ENCODE results near the gene IL21R. TPM values are rescaled to one million over a fixed set of nuclear protein-coding genes. Genes with fewer than 3 reads are reported as not detected.
A peak's percentile ranks its signal among the peaks of the same experiment; 100 is the strongest.
"Not testable (repeated sequence)": the region's sequence is repeated elsewhere in the genome, so short reads cannot be mapped to it uniquely, and the experiment has no call there.

The IL21R gene
- total RNA-seq, 1 experiment from 2014 or later, result 0.15 TPM

- peak; percentile 82 for DNase-seq (ENCODE audit: low read depth)
These were observed 27.1 kb upstream of the IL21R start for GRCh38 chr16:27374804-27375425.

GRCh38 chr16:27377666-27378485, 24.1 kb upstream of the IL21R start:
- no peak for DNase-seq (ENCODE audit: low read depth)

GRCh38 chr16:27378871-27379481, 23.0 kb upstream of the IL21R start:
- DNase-seq (ENCODE audit: low read depth), result no peak

GRCh38 chr16:27379919-27380318, 22.1 kb upstream of the IL21R start:
- no peak for DNase-seq (ENCODE audit: low read depth)

- DNase-seq (ENCODE audit: low read depth), result no peak
These were observed 20.7 kb upstream of the IL21R start for GRCh38 chr16:27381236-27381635.

- no peak for DNase-seq (ENCODE audit: low read depth)
These were observed 19.8 kb upstream of the IL21R start for GRCh38 chr16:27381974-27382855.

- DNase-seq (ENCODE audit: low read depth), result no peak
These were observed 18.3 kb upstream of the IL21R start for GRCh38 chr16:27383556-27384243.

- DNase-seq (ENCODE audit: low read depth), result no peak
These were observed 17.5 kb upstream of the IL21R start for GRCh38 chr16:27384425-27384824.

GRCh38 chr16:27385398-27385797, 16.6 kb upstream of the IL21R start:
- no peak for DNase-seq (ENCODE audit: low read depth)

GRCh38 chr16:27386674-27387073, 15.3 kb upstream of the IL21R start:
- no peak for DNase-seq (ENCODE audit: low read depth)

GRCh38 chr16:27387724-27388123, 14.2 kb upstream of the IL21R start:
- no peak for DNase-seq (ENCODE audit: low read depth)

- no peak for DNase-seq (ENCODE audit: low read depth)
These were observed 12.6 kb upstream of the IL21R start for GRCh38 chr16:27389272-27389961.

GRCh38 chr16:27390151-27390550, 11.8 kb upstream of the IL21R start:
- no peak for DNase-seq (ENCODE audit: low read depth)

GRCh38 chr16:27392671-27393070, 9.3 kb upstream of the IL21R start:
- no peak for DNase-seq (ENCODE audit: low read depth)

GRCh38 chr16:27394516-27394915, 7.5 kb upstream of the IL21R start:
- DNase-seq (ENCODE audit: low read depth), result no peak

GRCh38 chr16:27398341-27398893, 3.6 kb upstream of the IL21R start:
- DNase-seq (ENCODE audit: low read depth), result not testable (repeated sequence)

GRCh38 chr16:27398894-27399853, 2.8 kb upstream of the IL21R start:
- DNase-seq (ENCODE audit: low read depth), result no peak

GRCh38 chr16:27399969-27400368, 2.0 kb upstream of the IL21R start:
- no peak for DNase-seq (ENCODE audit: low read depth)
